K562 (cell line): ENCODE data around the gene DUSP19.

ENCODE experiments used
- ETS2 ChIP-seq: IDR thresholded peaks from 2 replicates; pipeline ENCODE4 v1.6.1; 2016; ENCODE audit warnings: borderline replicate concordance, missing genetic modification characterization, mild to moderate bottlenecking, moderate library complexity, missing compliant biosample characterization; ENCODE audit not compliant: poor library complexity, severe bottlenecking
- KDM1A ChIP-seq, 2 experiments: fragments of 450-650 bp; IDR thresholded peaks; 2 replicates each; pipeline ENCODE4 v1.6.1; 2016; ENCODE audit warnings: mild to moderate bottlenecking in 2 of 2
- LARP7 ChIP-seq: fragments of 450-650 bp; IDR thresholded peaks from 2 replicates; pipeline ENCODE4 v1.6.1; 2016
- PKNOX1 ChIP-seq: fragments of 450-650 bp; IDR thresholded peaks from 2 replicates; pipeline ENCODE4 v1.6.1; 2016
- POU5F1 ChIP-seq: fragments of 150-350 bp; IDR thresholded peaks from 2 replicates; pipeline ENCODE4 v1.6.1; 2014; ENCODE audit warnings: borderline replicate concordance, low read length, low read depth, mild to moderate bottlenecking; ENCODE audit not compliant: partially characterized antibody
- RBM15 ChIP-seq: fragments of 200-400 bp; formaldehyde crosslinking; IDR thresholded peaks from 2 replicates; pipeline ENCODE4 v1.6.1; 2018; ENCODE audit warnings: mild to moderate bottlenecking, low read length, moderate library complexity; ENCODE audit not compliant: insufficient read depth
- REST ChIP-seq, 2 experiments: fragments of 450-650 bp; formaldehyde crosslinking in 1 of 2; IDR thresholded peaks; 2 replicates each; pipeline versions ENCODE4 v1.4.0 to v1.6.1; 2014 to 2020; ENCODE audit warnings: mild to moderate bottlenecking in 2 of 2, borderline replicate concordance in 1 of 2, low read depth in 1 of 2
- ZNF12 ChIP-seq: sonication (generic); formaldehyde crosslinking; IDR thresholded peaks from 2 replicates; pipeline ENCODE4 v1.4.0; 2020; ENCODE audit warnings: mild to moderate bottlenecking, missing genetic modification reagents
- ZNF274 ChIP-seq: IDR thresholded peaks from 2 replicates; pipeline ENCODE4 v1.6.1; 2011; ENCODE audit warnings: low read depth, mild to moderate bottlenecking, low read length, moderate library complexity, borderline replicate concordance
- TF ChIP-seq, protein P1 (sequence below), 3 experiments: IDR thresholded peaks in 2 of 3; conservative IDR thresholded peaks in 1 of 3; 2 replicates each; pipeline ENCODE4 v1.5.1; 2011 to 2012; ENCODE audit warnings: low read length in 3 of 3, mild to moderate bottlenecking in 3 of 3, control low read depth in 2 of 3, improper control_type of control experiment in 1 of 3, inconsistent platforms in 1 of 3, low read depth in 1 of 3, mixed read lengths in 1 of 3, moderate library complexity in 1 of 3; ENCODE audit not compliant: insufficient read depth in 2 of 3

GRCh38 chr2:183068561-183068960 lies 10.0 kb upstream of the DUSP19 start:
- no peak for TF ChIP-seq LARP7
- TF ChIP-seq PKNOX1 = no peak
- no peak for TF ChIP-seq ZNF12 (CRISPR knock-in tag)
- no peak for TF ChIP-seq REST (IDR thresholded peaks at IDR 0.05; ENCODE audit: borderline replicate concordance)
- TF ChIP-seq REST (CRISPR knock-in tag; IDR thresholded peaks at IDR 0.05; ENCODE audit: low read depth) = no peak
- TF ChIP-seq POU5F1 = no peak
- TF ChIP-seq ETS2 (tag) = no peak
- TF ChIP-seq, protein P1, sequence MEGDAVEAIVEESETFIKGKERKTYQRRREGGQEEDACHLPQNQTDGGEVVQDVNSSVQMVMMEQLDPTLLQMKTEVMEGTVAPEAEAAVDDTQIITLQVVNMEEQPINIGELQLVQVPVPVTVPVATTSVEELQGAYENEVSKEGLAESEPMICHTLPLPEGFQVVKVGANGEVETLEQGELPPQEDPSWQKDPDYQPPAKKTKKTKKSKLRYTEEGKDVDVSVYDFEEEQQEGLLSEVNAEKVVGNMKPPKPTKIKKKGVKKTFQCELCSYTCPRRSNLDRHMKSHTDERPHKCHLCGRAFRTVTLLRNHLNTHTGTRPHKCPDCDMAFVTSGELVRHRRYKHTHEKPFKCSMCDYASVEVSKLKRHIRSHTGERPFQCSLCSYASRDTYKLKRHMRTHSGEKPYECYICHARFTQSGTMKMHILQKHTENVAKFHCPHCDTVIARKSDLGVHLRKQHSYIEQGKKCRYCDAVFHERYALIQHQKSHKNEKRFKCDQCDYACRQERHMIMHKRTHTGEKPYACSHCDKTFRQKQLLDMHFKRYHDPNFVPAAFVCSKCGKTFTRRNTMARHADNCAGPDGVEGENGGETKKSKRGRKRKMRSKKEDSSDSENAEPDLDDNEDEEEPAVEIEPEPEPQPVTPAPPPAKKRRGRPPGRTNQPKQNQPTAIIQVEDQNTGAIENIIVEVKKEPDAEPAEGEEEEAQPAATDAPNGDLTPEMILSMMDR (IDR thresholded peaks at IDR 0.05 in 2 of 3, conservative IDR thresholded peaks at IDR 0.05 in 1 of 3; ENCODE audit: insufficient read depth in 2 of 3, low read depth in 1 of 3, low read length in 3 of 3) = no peak
- no peak for TF ChIP-seq KDM1A (IDR thresholded peaks at IDR 0.05)
- no peak for TF ChIP-seq RBM15
- TF ChIP-seq ZNF274 = no peak
